SIG-M5 (cell line): Measurements from ENCODE around the gene CD63.

Experiments
- DNase-seq: peaks from one replicate; lab custom pipeline; 2025; lab: John Stamatoyannopoulos, UW

Gene CD63

DNA sequence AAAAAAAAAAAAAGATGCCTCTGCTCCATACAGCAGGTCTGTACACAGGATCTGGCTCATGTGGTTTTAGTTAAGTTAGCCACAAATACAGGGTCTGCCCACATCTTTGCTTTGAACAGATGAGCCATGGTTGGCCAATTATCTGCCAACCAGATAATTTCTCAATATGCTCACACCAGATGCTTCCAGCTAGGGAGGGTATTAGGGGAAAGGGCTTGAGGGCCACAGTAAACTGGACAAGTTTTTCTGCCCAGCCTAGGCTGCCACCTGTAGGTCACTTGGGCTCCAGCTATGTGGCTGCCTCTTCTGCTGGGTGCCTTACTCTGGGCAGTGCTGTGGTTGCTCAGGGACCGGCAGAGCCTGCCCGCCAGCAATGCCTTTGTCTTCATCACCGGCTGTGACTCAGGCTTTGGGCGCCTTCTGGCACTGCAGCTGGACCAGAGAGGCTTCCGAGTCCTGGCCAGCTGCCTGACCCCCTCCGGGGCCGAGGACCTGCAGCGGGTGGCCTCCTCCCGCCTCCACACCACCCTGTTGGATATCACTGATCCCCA lies 7.8 kb downstream of the CD63 start:
- no peak for DNase-seq

DNA sequence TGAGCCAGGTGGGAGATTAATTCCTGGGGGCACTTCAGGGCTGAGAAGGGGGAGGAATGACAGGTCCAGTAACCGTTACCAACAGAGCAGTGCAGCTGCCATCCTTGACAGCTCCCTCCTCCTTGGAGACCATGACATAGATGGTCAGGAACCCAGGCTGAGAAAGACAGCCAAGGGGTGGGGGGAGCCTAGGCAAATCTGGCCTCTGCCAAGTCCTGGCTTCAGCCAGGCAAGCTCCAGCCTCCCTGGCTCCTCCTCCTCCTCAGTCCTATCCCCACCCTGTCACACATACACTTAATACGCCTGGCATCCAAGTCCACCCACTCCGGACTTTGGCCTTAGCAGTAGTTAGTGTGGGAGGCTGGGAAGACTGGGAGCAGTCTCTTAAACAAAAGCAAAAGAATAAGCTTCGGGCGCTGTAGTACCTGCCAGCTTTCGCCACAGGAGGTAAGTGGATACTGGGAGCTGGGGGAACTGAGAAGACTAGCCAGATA lies 8.7 kb downstream of the CD63 start, which contains the start of gene RDH5:
TSS of gene RDH5 (plus strand) at position 323 of the 494 bp plus-strand sequence. CDS start 792 bp downstream, outside the sequence.
- no peak for DNase-seq

DNA sequence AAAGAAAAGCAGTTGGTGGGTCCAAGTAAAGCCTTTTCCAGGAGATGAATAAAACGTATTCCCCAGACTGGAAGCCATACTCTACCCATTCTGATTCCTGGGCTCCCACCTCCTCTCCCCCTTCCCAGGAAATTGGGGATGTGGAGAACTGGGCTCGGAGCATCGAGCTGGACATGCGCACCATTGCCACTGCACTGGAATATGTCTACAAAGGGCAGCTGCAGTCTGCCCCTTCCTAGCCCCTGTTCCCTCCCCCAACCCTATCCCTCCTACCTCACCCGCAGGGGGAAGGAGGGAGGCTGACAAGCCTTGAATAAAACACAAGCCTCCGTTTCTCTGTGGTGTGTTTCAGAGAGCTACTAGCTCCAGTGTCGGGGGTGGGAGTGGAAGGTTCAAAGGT lies 9.4 kb downstream of the CD63 start:
- DNase-seq = no peak

DNA sequence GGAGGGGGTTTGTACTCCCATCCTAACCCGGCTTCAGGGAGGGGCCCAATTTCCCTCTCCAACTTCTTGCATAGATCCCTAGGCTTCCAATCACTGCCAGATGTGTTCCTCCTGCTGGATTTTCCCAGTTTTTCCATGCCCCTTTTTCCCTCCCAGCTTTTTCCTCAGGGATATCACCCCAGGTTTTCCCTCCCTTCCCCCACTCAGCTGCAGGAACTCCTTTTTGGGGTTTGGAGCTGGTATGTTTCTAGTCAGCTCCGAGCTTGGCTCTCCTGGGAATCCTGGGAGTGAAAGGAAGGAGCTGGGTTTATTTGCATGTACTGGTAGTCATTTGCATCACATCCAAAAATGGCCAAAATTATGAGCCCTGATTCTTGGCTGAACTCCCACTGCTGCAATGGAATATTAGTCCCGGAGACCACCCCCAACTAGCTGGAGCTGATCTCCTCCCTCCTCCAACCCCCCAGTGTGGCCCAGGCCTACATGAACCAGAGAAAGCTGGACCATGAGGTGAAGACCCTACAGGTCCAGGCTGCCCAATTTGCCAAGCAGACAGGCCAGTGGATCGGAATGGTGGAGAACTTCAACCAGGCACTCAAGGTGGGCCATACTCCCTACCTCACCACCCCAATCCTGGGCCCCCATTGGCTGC lies 10.1 kb downstream of the CD63 start:
- DNase-seq = no peak

DNA sequence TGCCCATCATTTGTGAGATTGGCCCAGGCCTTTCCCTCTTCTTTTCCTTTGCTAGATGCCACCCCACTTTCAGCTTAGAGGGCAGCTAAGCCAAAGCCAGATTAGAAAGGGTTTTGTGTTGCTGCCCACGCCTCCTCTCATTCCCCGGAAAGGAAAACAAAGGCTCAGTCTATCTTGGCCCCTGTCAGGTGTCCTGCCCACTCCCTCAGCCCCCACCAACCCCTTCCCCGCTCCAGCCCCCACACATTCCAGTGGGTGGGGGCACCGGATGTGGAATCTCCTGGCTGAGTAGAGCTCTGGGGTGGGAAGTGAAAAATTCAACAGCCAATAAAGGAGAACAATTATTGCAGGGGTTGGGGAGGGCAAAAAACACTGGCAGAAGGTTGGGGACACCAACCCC lies 10.8 kb downstream of the CD63 start:
- no peak for DNase-seq

DNA sequence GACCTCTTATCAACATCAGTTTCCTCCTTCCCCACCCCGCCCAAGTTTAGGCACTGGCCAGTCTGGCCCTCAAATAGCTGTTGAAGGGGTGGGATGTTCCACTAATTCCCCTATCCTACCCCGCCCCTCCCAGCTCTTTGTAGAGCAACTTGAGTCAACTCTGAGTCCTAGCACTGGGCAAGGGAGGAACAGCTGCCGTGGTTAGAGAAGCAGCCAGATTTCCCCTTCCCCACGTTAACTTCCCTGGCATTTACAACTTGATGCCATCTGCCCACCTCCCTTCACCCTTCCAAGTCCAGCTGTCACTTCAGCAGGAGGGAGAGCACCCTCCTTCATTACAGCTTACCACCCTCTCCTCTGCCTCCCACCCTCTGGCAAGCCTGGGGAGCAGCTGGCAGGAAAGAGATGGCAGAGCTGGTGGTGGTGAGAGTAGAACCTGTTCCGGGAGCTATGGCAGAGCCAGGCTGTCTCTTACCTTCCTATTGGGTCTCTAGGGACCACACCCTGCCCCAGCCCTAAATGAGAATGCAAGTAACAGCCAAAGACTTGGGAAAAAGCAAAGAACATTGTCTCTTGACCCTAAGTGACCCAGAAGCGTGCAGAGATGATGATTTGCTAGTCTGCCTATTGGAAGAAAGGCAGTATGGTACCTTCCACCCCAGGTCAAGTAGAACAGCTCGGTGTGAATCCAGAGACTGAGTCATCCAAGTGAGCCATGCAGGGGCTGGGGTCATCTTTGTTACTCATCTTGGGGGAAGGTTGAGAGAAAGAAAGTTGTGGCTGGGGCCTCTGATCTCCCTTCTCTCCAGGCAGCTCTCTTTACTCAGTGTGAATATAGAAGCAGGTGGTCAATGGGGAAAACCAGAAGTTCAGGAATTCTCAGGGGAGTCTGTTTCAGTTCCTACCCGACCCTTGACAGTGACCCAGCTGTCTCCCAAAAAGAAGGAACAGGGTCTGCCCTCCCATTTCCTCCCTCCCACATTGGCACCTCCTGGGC lies 11.5 kb downstream of the CD63 start:
- DNase-seq = no peak

DNA sequence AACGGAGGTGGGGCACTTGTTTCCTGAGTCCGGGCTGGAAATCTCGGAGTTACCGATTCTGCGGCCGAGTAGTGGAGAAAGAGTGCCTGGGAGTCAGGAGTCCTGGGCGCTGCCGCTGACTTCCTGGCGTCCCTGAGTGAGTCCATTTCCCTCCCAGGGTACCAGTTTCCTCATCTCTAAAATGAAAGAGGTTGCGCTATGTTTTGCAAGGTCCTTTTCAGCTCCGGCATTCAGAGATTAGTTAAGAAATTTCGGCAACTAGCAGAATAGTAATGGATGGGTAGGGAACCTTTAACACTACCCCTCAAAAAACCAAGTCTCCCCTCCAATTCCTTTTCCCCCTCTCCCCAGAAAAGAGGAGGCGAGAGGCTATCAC lies 12.2 kb downstream of the CD63 start:
- DNase-seq = no peak

DNA sequence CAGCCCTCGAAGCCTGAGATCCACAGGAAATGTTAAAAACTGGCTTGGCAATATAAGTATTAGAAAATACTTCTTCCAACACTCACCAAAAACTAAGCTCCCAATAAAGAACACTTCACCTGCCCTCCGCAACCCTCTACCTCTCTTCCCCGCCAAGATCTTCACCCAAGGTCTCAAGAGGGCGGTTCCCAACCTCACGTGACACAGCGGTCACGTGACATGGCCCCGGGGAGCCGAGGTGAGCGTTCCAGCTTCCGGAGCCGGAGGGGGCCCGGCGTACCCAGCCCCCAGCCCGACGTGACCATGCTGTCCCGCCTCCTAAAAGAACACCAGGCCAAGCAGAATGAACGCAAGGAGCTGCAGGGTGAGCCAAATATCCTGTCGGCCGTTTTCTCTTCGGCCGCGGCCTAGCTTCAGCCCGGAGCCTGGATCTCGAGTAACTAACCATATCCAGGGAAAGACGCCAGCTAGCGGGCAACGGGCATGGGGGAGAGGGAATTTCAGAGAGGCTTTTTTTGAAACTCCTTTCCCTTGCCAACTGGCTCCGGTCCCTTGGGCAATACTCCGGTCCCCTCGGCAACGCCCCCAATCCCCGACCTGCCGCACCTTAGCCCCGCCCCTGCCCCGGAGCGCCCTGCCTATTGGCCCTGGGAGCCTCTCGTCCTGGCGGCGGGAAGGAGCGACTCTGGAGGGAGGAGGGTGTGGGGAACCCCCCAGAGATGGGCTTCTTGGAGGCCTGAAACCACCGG lies 12.8 kb downstream of the CD63 start, which contains the start of gene BLOC1S1:
TSS of gene BLOC1S1 (plus strand) at position 214 of the 749 bp plus-strand sequence. CDS start at position 220, 6 bp downstream.
- DNase-seq = peak; percentile 49

DNA sequence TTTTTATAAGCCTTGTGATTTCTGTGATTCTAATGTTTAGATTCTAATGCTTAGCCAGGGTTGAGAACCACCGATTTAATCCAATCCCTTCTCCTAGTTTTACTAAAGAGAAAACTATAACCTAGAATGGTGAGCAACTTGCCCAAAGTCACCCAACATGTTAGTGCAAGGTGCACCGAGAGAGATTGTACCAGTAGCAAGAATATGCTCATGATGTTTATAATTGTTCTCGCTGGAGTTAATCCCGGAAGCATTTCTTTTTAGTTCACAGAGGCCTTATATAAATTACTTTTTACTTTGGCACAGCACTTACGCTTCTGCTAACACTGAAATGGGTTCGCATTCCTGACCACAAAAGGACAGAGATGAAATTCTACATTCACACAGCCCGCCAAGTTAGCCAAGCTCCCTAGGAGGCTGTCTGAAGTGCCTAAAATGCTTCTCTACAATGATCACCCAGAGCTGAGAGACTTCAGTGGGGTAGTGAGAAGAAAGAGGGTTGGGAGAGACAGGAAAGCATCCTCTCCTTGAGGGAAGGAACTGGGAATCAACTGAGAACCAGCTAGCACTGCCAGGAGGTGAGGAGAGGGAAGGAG lies 13.5 kb downstream of the CD63 start:
- DNase-seq = no peak

DNA sequence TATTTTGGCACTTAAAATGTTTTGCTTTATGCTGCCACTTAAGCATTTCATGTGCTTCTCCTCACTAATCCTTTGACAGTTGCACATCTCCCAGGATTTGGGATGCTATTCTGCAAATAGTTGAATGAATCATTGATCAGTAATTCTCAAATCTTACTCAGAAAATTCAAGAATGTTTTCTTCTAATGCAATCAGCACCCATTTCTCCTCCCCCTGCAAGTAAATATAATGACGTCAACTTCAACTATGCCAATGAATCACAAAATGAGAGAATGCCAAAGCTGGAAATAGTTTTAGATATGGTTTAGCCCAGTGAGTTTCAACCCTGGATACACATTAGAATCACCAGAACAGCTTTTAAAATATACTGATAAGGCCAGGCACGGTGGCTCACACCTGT lies 15.1 kb downstream of the CD63 start:
- DNase-seq = no peak

DNA sequence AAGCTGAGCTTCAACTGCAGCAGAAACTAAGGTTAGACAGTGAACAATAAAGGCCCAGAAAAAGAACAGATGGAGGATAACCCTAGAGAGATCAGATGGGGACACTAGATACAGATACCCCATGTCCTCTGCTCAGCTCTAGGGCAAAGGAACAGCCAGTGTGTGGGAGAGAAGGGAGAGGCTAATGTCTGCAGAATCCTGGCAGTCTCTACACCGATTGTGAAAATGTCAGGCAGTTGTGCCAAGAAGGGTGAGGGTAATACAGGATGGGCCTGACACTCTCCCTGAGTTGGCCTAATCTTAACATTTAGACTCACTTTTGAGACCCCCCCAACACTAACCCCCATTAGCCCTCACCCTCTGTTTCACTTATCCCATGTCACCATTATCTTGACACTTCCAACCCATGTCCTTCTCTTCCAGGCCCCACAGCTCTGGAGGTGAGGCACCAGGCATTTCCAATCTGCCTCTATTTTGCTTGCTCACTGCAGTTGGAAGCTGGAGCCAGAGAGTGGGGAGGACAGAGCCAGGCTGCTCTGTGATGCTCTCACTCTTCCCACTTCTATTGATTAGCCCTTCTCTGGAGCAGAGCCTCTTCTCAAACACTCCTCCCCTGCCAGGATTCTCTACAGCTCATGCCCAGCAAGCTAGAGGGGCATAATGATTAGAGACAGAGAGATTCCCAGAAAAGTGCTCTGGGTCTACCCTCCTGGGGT lies 16.0 kb downstream of the CD63 start:
- no peak for DNase-seq

DNA sequence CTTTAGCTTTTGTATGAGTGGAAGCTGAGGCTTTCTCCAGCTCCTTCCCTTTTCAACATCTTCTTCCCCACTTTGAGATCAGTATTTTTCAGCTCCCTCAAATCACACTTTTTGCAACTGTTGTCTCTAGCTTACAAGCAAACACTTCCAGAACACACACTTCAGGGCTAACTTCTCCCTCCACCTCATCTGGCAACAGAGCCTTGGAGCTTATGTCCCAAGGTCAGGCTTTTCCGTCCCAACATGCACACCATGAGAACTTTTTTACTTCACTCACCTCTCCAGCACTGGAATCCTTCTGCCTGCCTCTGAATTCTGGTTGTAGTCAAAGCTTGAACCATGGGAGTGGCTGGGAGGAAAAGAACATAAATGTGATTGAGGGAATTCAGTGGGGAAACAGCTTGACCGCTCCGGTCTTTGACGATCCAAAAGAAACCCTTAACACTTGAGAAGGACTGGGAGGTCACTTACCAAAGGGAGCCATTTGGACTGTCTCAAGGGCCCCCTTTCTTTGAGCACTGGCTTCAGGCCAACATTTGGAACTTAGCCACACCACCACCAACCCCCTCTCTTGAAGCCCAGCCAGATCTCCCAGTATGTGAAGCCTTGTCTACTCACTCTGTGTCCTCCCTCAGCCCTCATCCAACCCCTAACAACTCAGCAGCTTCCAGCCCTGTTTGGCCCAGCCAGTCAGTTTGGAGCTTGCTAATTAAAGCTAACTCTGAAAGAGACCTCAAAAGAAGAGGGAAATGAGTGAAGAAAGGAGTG lies 16.8 kb downstream of the CD63 start:
- DNase-seq = no peak

DNA sequence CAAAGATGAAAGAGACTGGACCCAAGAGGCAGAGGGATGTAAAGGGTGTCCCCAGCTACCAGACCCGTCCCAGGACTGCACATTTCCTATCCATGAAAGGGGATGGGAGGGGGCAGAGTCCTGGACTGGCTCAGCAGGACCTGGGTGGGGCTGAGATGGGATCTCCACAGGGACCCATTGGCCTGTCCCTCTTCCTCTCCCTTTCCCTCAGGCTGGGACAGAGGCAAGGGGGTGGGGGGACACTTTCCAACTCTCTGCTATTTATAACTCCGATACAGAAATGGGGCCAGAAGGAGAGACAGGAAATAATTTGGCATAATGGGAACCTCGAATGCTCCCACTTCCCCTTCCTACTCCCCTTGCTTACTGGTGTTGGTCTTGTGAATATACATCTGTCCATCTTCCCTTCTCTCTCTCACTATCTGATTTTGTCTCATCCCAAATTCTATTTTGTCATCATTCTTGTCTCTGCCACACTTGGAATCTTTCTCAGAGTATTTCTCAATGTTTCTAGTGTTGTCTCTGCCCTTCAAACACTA lies 20.0 kb downstream of the CD63 start:
- DNase-seq = no peak

DNA sequence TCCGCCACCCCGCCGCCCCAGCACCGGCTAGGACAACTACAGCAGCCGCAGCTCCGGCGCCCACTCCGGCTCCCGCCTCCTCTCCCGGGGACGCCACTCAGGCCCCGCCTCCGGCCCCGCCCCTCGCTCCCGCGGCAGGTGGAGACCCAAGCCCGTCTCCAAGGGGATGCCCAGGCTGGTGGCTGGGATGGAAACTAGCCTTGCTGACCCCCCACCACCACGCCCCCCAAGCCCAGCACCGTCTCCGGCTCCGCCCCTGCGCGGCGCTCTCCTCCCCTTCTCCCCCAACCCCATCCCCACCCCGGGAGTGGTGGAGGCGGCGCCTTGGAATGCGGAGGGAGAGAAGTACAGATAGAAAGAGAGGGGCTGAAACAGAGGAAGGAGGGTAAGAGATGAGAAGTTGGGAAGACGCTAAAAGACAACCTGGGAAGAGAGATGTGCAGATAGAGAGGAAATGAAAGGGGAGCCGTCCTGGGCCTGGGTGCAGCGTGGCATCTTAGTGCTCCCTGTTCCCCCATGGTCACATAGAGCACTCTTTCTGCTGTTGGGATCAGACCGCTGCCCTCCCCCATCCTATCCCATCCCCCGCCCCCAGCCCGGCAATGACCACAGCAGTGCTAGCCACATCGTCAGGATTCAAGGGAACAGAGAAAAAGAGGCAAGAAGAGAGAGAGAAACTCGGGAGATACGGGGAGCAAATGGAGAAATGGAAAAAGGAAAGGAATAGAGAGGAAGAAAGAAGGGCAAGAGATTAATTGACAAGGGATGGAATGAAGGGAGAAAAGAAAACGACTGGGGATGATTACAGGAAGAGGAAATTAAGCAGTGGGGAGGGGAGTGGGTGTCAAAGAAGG lies 20.7 kb downstream of the CD63 start, which contains the start of gene ITGA7:
TSS of gene ITGA7 (minus strand) at position 64 of the 854 bp plus-strand sequence. CDS start 222 bp downstream, outside the sequence.
- DNase-seq = no peak

DNA sequence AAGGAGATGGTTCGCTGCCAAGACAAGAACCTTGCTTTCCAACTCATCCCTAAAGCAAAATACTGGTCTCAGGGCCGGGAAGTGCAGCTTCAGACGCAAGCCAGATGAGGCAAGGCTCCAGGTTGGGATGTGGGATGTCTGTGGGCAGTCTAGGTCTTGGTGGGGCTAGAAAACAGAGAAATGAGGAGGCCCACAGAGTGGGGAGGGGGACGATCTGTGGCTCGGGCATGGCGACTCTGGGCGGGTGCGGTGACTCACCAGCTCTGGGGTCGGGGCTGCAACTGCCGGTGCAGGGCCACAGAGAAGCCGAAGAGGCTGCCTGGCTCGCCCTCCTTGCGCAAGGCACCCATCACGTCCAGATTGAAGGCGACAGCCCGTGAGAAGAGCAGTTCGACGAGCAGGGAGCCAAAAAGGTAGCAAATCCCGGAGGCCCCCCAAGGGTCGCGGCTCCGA lies 21.6 kb downstream of the CD63 start:
- no peak for DNase-seq

DNA sequence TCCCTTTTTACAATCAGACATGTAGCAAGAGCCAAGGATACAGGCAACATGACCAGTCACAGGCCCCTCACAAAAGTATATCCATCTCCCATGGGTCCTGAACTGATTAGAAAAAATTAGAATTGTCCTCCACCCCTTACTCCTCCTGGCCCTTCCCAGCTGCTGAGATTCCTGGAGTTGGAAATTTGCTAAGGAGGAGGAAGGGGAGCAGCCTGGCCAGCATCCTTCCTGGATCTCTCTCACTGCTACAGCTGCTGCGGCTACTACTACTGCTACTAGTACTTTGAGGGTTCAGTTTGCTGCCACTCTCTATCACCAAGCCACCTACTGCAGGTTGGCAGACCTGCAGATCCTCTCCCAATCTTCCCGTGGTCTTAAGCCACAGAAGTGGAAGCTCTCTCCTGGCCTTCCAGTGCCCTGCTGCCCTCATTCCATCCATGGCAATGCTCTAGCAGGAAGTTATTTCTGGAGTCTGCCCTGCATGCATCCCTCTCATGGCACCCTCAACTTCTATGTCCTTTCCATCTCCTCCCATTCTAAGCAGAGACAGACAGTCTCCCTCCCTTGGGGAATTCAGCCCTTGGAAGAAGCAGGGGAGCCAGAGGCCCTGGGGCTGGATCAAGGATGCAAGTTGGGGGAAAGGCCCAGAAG lies 22.1 kb downstream of the CD63 start:
- DNase-seq = no peak

DNA sequence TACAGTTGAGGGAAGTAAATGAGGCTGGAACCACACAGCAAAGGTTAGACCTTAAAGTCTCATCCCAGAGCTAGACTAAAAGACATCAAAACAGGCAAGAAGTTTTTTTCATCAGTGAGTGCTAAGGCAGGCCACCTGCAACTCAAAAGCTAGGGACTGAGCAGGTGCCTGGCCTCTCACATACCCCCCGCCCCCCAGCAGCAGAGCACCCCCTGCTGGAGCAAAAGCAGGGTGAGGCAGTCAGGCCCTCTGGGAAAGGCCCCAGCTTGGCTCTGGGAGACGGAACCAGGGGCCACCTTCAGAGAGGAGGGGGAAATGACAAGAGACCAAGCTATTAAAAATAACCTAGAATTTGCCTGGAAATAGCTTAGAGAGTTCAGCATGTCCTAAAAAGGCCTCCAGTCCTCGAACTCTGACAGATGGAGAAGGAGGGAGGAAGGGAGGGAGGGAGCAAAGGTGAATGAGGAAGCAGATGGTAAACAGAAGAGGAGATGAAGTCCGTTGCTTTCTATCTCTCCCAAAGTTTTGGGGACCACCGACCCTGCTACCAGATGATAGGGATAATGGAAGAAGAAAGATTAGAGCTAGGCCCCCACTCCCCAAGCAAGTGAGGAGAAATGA lies 22.9 kb downstream of the CD63 start:
- DNase-seq = no peak
